Fibroblast of skin of abdomen (primary cell): Measurements from ENCODE around the gene CACNA1A.

Experiments used
- DNase-seq: peaks from one replicate; pipeline ENCODE4 v3.0.0-alpha.2; 2013

The CACNA1A gene

GRCh38 chr19:13162724-13163608 lies 343.3 kb downstream of the CACNA1A start:
- peak; percentile 97 for DNase-seq

GRCh38 chr19:13160557-13160956 lies 345.7 kb downstream of the CACNA1A start:
- no peak for DNase-seq

DNA sequence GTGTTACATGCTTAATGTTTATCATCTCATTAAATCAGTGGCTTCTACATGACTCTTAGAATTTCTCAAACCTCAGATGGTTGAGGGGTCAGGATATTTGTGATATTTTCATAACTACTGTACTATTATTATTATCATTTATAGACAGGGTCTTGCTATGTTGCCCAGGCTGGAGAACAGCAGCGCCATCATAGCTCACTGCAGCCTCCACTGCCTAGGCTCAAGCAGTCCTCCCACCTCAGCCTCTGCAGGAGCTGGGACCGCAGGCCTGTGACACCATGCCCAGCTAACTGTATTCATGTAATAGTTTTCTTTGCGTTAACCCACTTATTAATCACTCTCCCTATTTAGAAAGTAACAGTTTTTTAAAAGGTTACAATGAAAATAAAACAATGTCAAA lies 346.6 kb downstream of the CACNA1A start:
- DNase-seq: no peak
